ENCODE data around the gene TNNI3.
"Not testable (repeated sequence)": the region's sequence is repeated elsewhere in the genome, so short reads cannot be mapped to it uniquely, and the experiment has no call there.

Gene TNNI3

GRCh38 chr19:55112246-55112776 is 45.2 kb downstream of the TNNI3 start:
- no peak for DNase-seq

- no peak for DNase-seq
Measured at GRCh38 chr19:55111238-55111831, 46.2 kb downstream of the TNNI3 start.

DNA sequence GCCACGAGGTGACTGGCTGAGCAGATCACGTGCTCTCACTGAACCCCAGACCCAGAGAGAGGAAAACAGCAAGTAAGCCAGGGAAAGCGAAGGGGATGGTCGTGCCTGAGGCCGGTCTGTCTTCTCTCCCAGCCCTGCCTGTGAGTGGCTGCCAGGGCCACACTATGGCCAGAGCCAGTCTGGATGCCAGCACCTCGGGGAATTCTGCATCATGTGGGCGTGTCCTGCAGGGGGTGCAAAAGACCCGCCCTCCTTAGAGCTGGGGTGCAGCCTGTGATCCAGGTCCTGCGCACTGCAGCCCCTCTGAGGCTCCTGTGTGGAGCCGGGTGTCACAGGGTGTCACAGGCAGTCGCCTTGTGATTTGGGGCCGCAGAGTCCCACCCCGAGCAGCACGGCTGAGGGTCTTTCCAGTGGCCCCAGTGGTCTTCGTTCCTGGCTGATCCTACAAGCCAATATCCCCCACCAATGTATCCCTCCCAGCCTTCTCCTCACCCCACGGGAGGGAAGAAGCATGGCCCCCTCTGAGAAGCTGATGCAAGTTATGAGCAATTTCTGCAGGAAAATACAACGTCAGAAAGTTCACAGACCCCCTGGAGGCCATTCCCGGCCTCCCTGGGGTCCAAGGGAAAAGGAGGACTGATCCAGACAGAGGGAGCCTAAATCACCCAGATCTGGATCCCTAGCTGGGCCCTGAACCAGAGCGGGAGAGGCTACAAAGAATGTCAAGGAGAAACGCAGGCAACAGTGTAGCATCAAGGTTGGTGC is 47.8 kb downstream of the TNNI3 start:
- no peak for DNase-seq

DNA sequence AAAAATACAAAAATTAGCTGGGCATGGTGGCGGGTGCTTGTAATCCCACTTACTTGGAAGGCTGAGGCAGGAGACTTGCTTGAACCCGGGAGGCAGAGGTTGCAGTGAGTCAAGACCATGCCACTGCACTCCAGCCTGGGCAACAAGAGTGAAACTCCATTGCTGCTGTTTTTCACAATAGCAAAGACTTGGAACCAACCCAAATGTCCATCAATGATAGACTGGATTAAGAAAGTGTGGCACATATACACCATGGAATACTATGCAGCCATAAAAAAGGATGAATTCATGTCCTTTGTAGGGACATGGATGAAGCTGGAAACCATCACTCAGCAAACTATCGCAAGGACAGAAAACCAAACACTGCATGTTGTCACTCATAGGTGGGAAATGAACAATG is 50.3 kb downstream of the TNNI3 start:
- not testable (repeated sequence) for DNase-seq

- DNase-seq: no peak
Measured at GRCh38 chr19:55106591-55106990, 50.9 kb downstream of the TNNI3 start.

DNA sequence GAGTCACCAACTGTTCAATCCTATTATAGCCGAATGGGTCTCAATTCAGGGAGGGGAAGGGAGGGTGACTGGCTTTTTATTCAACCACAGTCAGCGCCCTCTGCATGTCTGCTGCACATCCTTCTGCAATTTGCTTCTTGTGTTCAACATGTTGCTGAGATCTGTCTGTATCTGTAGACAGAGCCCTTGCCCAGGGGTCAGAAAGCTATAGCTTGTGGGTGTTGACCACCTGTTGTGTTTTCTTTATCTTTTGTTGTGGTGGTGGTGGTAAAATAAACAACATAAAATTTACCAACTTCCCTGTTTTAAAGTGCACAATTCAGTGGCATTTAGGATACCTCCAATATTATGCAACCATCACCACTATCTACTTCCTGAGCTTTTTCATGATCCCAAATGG is 52.3 kb downstream of the TNNI3 start:
- no peak for DNase-seq

DNA sequence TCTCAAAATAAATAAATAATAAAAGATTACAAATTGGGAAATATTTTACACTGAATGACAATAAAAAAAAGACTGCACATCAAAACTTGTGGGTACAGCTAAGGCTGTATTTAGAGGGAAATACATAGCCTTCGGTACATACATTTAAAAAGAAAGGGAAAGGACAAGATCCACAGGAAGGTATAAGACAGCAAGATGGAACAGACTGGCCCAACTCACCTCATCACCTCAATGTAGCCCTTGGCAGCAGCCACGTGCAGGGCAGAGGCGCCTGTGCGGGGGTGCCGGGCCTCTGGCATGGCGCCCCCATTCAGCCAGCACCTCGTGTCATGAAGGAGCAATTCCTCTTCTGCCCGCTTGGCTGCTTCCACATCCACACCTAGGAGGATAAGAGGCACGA is 54.3 kb downstream of the TNNI3 start:
- no peak for DNase-seq
